CD4-positive, alpha-beta T cell treated with Interferon gamma for 1 hour (primary cell): ENCODE results near the gene TEP1.
"Not testable (repeated sequence)": the region's sequence is repeated elsewhere in the genome, so short reads cannot be mapped to it uniquely, and the experiment has no call there.

ENCODE experiments used
- DNase-seq: peaks from one replicate; pipeline ENCODE4 v3.0.0-alpha.2; 2020

Gene TEP1

DNA sequence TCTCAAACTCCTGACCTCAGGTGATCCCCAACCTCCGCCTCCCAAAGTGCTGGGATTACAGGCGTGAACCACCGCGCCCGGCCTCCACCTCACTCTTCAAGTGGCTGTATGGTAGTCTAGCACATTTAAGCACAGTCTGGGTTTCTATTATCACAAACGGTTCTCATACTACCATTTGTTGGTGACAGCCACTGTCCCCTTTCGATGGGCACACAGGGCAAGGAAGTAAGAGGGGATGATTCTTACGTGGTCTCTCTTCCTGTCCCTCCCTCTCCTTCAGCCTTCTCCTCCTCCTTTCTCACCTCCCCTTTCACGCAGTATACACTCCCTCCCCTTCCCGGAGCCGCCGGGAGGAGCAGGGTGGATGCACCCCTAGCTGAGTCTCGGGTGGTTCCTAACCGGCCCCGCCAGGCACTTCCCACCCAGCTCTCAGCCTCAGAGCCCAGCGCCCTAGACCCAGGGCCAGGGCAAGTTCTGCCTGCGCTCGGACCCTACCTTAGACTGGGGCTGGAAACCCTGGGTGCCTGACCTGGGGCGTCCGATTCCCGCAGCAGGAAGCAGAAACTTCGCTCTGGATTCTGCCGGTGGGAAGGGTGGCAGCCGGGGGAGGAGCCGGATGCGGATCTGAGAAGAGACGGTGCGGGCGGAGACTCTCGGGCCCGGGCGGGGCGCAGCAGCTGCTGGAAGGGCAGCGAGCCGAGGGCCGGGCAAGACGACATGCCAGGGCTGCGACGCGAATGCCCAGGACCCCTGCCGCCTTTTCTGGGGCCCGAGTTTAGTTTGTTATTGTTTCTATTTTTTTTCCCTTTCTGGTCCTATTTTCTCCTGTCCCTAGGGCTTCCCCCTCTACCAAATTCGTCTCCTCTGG, at the start of gene TEP1:
Gene TEP1 (minus strand): TSS at position 626 of the 868 bp plus-strand sequence. CDS start 5,062 bp downstream, outside the sequence.
- peak; percentile 62 for DNase-seq

DNA sequence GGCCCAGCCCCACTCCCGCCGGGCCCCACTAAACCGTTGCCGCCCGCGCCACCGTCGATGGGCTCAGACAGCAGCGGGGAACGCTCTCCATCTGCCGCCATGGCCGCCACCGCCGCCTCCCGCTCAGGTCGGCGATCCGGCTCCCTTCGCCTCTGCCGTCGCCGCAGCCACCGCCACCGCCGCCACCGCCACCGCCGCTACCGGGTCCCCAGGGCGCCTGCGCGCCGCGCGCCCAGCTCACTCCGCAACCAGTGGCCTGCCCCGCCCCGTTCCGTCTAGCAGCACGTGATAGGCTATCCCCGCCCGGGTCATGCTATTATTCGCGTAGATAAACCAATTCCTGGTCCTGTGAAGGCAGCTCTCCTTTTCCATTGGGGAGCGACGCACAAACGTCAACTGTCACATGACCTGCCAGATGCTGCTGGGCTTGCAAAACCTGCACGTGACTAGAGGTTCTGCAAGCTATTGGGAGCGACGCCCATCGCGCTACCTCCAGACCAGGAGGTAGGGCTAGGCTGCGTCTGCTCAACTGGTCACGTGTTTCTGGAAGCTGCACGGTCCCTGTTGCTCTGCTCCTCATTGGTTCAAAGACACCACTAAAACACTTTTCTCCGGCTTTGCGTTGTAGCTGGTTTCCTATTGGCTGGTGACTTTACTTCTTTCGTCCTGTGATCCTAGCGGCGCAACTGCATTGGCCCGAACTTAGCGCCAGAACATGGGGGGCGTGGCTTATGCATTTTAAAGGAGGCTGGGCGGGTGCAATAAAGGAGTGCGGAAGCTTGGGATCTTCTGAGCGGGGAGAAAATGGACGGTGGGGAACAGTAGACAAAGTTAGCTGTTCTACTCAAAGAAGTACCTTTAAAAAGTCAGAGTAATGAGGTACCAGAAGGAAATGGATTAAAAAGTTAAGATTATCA, 48.2 kb upstream of the TEP1 start, which contains the start of gene PIP4P1:
Gene PIP4P1 (minus strand): TSS at position 210 of the 917 bp plus-strand sequence. CDS start 109 bp downstream, at position 101.
- peak; percentile 100 for DNase-seq

DNA sequence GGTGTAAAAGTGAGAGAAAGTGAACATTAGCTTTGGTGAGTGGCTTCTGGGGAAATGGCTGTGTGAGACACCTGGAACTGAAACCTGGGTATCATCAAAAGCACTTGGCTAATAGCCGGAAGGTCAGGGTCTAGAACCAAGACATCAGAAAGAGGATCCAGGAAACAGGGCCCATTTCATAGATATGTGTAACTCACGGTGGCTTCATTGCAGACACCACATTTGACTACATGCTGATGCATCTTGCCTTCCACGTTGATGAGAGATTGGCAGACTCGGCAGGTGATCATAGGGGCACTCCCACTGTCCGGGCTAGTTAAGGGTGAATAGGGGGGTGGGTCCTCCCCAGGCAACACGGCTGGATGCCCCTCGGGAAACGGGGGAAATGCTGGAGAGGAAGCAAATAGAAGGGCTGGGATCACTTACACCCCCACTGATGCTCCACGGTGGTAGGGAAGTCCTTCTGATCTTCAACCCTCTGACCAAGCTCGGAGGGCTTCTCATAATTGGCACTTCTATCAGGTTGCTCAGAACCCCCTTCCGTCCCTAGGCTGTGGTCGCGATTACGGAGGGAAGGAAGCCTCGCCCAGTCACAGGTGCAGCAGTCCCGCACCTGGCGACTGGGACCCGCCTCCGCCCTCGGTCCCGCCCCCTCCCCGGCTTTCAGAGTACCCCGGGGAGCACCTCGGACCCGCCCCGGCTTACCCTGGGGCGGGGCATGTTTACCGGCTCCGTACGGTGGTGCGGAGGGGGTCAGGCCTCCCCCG, 47.3 kb upstream of the TEP1 start:
- peak; percentile 85 for DNase-seq

DNA sequence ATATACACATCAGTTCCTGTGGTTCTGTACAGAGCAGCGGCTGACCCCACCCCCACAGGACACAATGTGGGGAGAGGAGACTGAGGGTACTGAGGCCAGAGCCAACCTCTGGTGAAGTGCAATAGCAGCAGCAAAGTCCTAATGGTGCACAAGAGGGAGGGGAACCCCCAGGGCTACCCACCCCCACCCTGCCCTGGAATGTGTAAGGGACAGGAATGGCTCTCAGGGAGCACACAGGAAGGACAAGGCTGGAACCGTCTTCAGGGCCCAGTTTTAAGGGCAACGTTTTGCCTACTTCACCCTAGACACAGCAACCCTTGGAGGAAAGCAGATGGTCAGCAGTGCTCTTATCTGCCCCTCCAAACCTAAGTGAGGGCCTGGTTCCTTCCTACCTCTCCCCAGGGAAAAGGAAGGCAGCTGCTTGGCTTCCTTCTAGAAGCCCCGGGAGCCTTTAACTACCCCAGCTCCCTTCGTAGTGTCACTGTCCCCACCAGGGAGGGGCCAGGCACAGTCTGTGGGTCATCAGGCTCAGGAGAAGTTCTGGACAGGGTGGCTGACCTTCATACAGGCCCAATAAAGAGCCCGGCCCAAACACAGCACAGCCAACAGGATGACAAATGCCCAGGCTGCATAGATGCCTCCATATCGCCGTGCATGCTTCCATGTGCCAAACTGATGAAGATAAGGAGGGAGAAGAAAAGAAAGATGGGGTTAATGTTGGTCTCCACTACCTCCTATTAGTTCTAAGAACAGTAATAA, 44.9 kb upstream of the TEP1 start:
- no peak for DNase-seq

DNA sequence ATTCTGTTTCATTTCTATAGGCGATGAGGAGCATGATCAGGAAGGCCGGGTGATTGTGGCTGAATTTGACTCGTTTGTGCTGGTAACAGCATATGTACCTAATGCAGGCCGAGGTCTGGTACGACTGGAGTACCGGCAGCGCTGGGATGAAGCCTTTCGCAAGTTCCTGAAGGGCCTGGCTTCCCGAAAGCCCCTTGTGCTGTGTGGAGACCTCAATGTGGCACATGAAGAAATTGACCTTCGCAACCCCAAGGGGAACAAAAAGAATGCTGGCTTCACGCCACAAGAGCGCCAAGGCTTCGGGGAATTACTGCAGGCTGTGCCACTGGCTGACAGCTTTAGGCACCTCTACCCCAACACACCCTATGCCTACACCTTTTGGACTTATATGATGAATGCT, 43.7 kb upstream of the TEP1 start:
- no peak for DNase-seq

DNA sequence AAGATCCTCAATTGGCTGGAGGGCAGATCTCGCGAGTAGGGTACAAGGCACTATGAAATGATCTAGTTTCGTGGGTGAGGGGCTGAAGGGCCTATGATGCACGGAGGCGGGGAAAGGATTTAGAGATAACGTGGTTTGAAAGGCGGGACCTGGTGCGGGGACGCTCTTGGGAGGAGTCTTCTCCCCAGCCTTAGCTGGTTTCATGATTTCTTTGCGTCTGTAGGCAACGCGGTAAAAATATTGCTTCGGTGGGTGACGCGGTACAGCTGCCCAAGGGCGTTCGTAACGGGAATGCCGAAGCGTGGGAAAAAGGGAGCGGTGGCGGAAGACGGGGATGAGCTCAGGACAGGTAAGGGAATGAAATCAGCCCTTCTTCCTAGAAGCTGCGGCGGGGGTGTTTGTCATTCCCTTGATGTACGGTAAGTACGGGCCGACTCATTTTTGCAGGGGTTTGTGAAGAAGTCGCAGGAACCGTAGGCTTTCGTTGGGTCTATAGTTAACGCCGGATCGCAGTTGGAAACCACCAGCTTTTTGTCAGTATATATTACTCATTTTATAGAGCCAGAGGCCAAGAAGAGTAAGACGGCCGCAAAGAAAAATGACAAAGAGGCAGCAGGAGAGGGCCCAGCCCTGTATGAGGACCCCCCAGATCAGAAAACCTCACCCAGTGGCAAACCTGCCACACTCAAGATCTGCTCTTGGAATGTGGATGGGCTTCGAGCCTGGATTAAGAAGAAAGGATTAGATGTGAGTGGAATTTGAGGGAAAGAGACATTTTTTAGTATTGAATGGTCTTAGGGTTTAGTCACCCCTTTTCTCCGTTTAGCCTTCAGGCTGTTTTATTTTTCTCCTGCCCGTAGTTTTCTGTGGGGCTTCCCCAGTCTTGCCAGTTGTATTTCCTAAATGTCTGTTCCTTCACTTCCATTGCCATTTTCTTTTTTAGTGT, 42.3 kb upstream of the TEP1 start:
- no peak for DNase-seq

DNA sequence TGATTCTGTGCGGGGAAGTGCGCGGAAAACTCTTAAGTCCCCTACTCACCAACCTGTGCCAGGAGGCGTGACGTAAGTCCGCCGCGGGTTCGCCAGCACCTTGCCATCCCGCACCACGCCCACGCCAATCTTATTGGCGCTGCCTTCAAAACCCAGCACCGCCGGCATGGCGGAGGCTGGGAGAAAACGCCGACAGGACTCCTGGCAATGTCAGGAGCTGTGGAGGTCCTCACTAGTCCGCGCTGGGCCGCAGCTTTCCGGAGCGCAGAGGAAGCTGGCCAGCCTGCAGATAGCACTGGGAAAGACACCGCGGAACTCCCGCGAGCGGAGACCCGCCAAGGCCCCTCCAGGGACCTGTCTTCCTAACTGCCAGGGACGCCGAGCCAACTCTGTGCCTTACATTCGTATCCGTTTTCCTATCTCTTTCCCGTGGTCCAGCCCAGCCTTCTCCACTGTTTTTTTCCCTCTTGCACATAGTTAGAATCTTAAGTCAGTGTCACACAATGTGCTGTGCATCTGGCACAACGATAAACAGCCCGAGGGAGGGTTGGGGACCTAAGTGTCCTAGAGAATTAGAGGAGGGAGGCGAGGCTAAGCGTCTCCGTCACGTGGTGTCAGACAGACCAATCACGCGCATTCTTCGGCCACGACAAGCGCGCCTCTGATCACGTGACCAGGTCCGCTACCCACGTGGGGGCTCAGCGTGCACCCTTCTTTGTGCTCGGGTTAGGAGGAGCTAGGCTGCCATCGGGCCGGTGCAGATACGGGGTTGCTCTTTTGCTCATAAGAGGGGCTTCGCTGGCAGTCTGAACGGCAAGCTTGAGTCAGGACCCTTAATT, 41.4 kb upstream of the TEP1 start, which contains the start of the genes APEX1 and OSGEP:
Gene APEX1 (plus strand): TSS at position 711 of the 839 bp plus-strand sequence. CDS start 420 bp downstream, outside the sequence.
Gene OSGEP (minus strand): TSS at position 297 of the 839 bp plus-strand sequence. CDS start 129 bp downstream, at position 168.
- DNase-seq: peak; percentile 98

DNA sequence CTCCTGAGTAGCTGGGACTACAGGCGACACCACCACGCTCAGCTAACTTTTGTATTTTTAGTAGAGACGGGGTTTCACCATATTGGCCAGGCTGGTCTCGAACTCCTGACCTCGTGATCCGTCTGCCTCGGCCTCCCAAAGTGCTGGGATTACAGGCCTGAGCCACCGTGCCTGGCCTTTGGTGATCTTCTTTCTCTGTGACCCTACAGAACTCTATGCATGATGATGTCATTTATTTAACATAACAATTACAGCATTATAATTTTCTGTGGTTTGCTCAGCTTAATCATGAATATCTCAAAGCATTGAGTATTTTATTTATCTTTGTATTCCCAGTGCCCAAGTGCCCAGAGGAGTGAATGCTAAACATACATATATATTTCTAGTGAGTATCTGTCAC, 39.5 kb upstream of the TEP1 start:
- DNase-seq: not testable (repeated sequence)

DNA sequence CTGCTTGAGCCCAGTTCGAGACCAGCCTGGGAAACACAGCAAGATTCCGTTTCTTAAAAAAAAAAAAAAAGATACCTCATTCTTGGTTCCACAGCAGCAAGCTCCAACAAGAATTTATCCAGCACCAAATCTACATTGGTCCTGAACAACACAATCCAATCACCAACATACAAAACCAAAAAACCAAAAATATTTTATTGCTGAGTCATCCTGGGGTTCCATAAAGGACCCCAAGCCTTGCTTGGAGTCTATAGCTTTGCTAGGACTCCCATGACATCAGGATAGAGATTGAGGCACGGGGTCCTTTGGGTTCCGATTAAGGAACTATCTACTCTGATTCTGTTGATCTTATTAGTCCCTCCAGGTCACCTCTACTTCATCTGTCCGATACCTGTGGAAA, 33.6 kb upstream of the TEP1 start:
- no peak for DNase-seq

DNA sequence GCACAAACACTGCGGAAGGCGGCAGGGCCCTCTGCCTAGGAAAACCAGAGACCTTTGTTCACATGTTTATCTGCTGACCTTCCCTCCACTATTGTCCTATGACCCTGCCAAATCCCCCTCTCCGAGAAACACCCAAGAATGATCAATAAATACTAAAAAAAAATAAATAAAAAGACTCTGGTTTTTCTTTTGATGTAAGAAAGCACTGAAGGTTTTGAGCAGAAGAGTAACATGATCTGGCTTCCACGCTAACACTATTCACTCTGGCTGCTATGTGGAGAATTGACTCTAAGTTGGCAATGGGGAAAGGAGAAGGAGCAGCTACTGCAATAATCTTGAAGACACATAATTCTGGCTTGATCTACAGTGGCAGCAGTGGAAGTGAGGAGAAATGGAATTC, 30.3 kb upstream of the TEP1 start:
- DNase-seq: not testable (repeated sequence)

DNA sequence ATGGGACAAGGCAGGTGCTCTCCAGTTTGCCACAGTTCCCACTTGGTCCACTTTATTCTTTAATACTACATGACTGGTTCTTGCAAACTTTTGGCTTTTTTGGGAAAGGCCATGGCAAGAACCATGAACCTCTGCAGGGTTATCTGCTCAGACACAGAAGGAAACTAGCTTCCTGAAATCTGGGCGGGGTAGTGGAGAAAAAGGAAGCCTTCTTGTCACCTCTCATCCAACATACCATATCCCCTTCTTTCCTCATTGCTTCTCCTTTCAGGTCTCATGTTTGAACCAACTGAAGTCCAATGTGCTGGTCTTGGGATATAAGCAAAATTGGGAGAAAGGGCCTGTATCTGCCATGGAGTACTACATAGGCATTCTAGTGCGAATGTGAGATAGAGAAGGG, 28.2 kb upstream of the TEP1 start:
- no peak for DNase-seq

DNA sequence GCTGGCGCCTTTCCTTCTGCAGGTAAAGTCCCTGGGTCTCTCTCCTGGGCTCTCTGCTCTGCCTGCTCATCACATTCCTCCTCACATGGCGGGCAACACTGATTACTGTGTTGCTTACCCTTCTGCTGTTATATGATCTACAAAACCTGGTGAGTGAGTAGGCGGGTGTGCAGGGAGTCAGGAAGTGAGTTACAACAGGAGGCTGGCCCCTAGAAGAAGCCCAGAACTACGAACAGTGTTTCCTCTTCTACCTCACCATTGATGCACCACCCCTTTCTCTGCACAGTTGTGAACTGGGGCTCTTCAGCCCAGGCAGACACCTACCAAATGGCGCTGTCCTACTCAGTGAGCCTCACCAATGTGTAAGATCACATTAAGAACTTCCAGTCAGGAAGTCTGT, 27.6 kb upstream of the TEP1 start:
- DNase-seq: peak; percentile 38

DNA sequence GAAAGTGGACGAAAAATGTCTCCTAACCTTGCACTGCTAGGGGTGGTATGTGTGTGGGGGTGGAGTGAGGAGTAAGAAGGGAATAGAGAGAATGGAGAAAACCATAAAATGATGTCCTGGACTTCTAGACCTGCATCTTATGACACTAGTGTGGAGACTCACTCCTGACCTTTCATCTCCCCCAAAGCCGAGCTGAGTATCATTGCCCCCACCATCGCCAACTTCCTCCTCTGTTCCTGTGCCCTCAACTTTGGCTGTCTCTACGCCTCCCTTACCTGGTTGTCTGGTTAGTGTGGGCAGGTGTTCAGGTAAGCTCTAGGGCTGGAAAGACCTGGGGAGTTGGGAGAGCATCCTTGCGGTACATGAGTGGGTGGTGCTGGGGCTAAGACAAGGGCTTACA, 27.2 kb upstream of the TEP1 start:
- no peak for DNase-seq

DNA sequence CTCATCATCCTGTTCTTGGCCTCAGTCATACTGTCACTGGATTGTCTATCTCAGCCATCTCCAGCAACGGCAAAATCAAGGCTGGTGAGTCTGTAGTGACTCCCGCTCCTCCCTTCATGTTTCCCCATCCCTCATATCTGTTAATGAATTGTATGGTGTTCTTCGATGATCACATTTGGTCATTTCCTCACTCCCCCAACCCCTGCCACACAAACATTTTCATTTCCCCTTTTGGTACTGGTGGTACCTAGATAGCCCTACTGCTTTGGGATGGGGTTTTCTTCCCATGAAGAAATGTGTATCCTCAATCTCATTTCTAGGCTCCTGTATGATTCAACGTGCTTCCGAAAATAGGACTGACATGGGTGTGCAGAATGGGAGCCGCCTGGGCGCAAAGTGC, 25.4 kb upstream of the TEP1 start:
- no peak for DNase-seq

DNA sequence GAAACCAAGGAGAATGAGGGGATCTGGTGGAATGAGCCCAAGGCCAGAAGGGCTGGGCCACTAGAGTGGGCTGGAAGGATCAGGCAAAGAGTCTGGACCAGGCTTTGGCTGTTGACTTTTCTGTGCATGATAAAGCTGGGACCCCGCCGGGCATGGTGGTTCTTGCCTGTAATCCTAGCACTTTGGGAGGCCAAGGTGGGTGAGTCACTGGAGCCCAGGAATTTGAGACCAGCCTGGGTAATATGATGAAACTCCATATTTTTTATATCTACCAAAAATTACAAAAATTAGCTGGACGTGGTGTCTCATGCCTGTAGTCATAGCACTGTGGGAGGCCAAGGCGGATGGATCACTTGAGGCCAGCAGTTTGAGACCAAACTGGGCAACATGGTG, 23.1 kb upstream of the TEP1 start:
- DNase-seq: no peak

DNA sequence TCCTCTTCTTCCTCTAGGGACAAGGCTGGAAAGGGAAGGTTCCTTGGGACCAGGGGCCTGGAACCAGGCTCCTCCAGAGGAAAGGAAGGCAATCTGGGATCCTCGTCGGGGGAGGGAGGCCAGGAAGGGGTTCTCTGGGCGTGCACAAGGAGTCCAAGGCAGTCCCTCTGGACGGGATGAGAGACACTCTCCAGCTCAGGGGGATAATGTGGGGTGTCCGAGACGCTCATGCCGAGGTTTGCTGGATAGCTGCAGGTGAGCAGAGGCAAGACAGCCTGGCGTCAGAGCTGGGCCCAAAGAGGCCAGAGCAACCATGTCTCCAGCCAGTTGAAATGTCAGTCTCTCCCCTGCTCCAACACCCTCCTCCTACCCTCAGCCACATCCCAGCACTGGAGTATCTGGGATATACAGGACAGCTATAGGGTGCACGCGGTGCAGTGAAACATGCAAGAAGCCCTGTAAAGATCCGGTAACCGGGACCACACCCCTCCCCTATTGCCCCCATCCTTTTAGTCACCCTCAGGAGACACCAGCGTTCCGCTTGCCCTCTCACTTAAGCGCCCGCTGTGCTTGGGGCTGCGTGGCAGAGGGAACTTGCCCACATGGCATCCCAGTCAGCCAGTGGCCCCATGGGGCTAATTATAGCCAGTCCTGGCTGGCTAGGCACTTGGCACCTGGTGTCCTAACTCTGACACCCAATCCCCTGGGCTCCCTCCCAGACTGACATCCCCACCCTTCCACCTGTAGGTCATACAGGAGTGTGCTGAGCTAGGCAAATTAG, 22.5 kb upstream of the TEP1 start, which contains the start of gene KLHL33:
Gene KLHL33 (minus strand): TSS at position 585 of the 781 bp plus-strand sequence. CDS start 355 bp downstream, at position 230.
- DNase-seq: no peak

DNA sequence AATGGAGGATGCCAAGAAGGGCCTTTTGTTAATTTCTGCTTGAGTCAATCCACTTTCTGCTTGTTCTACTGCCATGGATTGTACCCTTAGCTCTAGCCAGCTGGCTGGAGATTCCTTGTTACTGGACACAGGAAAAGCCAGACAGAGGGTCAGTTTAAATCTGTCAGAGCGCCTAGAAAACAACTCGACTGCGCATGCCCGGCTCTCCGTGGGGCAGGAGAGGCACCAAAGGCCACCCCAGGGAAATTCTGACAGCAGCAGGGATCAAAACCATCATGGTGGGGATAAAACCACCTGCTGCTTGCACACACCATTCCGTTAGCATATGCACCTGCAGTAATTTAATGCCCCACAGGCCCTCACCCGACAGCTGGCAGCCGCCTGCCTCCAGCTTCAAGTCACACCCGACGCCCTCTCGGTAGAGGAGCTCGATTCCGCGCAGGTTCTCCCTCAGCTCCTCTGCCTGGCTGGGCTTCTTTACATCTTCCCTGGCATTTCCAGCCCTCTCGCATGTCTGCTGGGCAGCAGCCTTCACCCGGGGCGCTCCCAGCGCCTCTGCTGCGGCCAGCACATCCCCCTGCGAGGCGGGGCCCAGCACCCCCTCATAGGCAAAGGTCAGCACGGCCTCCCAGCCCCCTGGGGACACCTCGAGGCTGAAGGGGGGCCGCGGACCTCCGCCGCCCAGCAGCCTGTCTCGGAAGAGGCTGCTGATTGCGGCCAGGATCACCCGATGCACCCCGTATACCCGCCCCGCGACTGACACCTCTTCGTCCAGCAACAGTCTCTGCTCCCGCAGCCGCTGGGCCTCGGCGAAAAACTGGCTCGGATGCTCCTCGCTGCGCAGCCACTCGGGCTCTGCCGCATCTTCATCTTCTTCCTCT, 21.6 kb upstream of the TEP1 start:
- no peak for DNase-seq
